HepG2 (cell line): ENCODE results near the gene ADGRF5. TPM values are rescaled to one million over a fixed set of nuclear protein-coding genes. Genes with fewer than 3 reads are reported as not detected.

ENCODE experiments used
- ATAC-seq: fragments of 200-7000 bp; cut with Tn5 transposase; 3 replicates; pipeline ENCODE4 v1.9.1; 2020; ENCODE audit warnings: mild to moderate bottlenecking, moderate library complexity
- BruUV-seq: library from RNA; stranded (reverse); fragments of 400-500 nt; replicated peaks from 2 replicates; lab custom pipeline; 2021; lab: Mats Ljungman, UMichigan
- CTCF ChIA-PET: fragments of 300-600 bp; formaldehyde crosslinking; extraction: SDS; loops from one replicate; lab custom pipeline; 2021; ENCODE audit warnings: low total read pairs, inconsistent platforms, low intra/inter-chr PET ratio; lab: Yijun Ruan, JAX
- POLR2A ChIA-PET: fragments of 350-600 bp; sonication (Branson Sonifier 250); formaldehyde crosslinking; loops from one replicate; lab custom pipeline; 2020; ENCODE audit warnings: antibody characterized with exemption, inconsistent platforms; lab: Yijun Ruan, JAX
- DNase-seq: peaks from one replicate; pipeline ENCODE4 v3.0.0-alpha.2; 2015; ENCODE audit warnings: low spot score
- FAIRE-seq: peaks from 3 replicates; lab custom pipeline; 2011; peaks lifted over from hg19 to GRCh38; lab: Jason Lieb, UNC
- H2AFZ ChIP-seq: one replicate; pipeline ENCODE4 v1.6.1; 2011; ENCODE audit warnings: low read length, inconsistent platforms
- H3K27ac ChIP-seq: fragments of 300-600 bp; 3 replicates; pipeline ENCODE4 v1.8.0; 2011; ENCODE audit warnings: mixed run types, mild to moderate bottlenecking, mixed read lengths, low read length, inconsistent platforms; ENCODE audit not compliant: insufficient read depth; ENCODE audit errors: extremely low read length
- H3K27me3 ChIP-seq, 2 experiments: fragments of 200-600 bp in 1 of 2; 2 replicates in 1 of 2; 3 replicates in 1 of 2; pipeline versions ENCODE4 v1.6.0 to v1.8.0; 2011; ENCODE audit warnings: low read length in 2 of 2, mild to moderate bottlenecking in 2 of 2, moderate library complexity in 2 of 2, inconsistent platforms in 1 of 2; ENCODE audit not compliant: insufficient read depth in 2 of 2, control insufficient read depth in 1 of 2
- H3K36me3 ChIP-seq, 2 experiments: fragments of 200-600 bp in 1 of 2; replicated peaks in 1 of 2; 2 replicates in 1 of 2; 3 replicates in 1 of 2; pipeline versions ENCODE4 v1.5.1 to v1.8.0; 2011; ENCODE audit warnings: low read length in 2 of 2, inconsistent platforms in 1 of 2; ENCODE audit not compliant: insufficient read depth in 2 of 2, control insufficient read depth in 1 of 2
- H3K4me1 ChIP-seq: 2 replicates; pipeline ENCODE4 v1.5.1; 2012; ENCODE audit warnings: low read length, inconsistent platforms; ENCODE audit not compliant: insufficient read depth
- H3K4me2 ChIP-seq: 2 replicates; pipeline ENCODE4 v1.6.0; 2011; ENCODE audit warnings: low read depth, low read length, inconsistent platforms
- H3K4me3 ChIP-seq, 3 experiments: fragments of 200-600 bp in 1 of 3; sonication (generic), shearing (Covaris generic) in 1 of 3; replicated peaks in 1 of 3; 2 replicates each; pipeline ENCODE4 v1.5.1; 2011 to 2016; ENCODE audit warnings: low read length in 3 of 3, inconsistent platforms in 2 of 3, low read depth in 2 of 3, mild to moderate bottlenecking in 2 of 3, control low read depth in 1 of 3, mixed read lengths in 1 of 3; ENCODE audit not compliant: insufficient read depth in 1 of 3
- H3K79me2 ChIP-seq: one replicate; pipeline ENCODE4 v1.6.1; 2011; ENCODE audit warnings: low read length, inconsistent platforms; ENCODE audit not compliant: insufficient read depth
- H3K9ac ChIP-seq: 2 replicates; pipeline ENCODE4 v1.6.0; 2011; ENCODE audit warnings: mild to moderate bottlenecking, low read depth, low read length, inconsistent platforms; ENCODE audit not compliant: insufficient read depth
- H3K9me3 ChIP-seq: 2 replicates; pipeline ENCODE4 v1.5.1; 2012; ENCODE audit warnings: mild to moderate bottlenecking, low read length
- H4K20me1 ChIP-seq: 2 replicates; pipeline ENCODE4 v1.6.0; 2011; ENCODE audit warnings: inconsistent platforms, mild to moderate bottlenecking, low read length, moderate library complexity; ENCODE audit not compliant: insufficient read depth
- ATRX ChIP-seq: sonication (generic); formaldehyde crosslinking; IDR thresholded peaks from 2 replicates; pipeline ENCODE4 v1.4.0; 2020; ENCODE audit warnings: missing genetic modification reagents, borderline replicate concordance
- DZIP1 ChIP-seq: sonication (generic); formaldehyde crosslinking; IDR thresholded peaks from 2 replicates; pipeline ENCODE4 v1.5.0; 2020; ENCODE audit warnings: mild to moderate bottlenecking, missing genetic modification reagents
- ETV6 ChIP-seq: sonication (generic); formaldehyde crosslinking; conservative IDR thresholded peaks from 2 replicates; pipeline ENCODE4 v1.4.0; 2020; ENCODE audit warnings: missing genetic modification reagents
- KLF11 ChIP-seq: IDR thresholded peaks from 2 replicates; pipeline ENCODE4 v1.6.1; 2016; ENCODE audit warnings: missing compliant biosample characterization
- MAZ ChIP-seq, 2 experiments: sonication (generic) in 1 of 2; formaldehyde crosslinking in 1 of 2; IDR thresholded peaks; 2 replicates each; pipeline versions ENCODE4 v1.5.0 to v1.6.1; 2012 to 2020; ENCODE audit warnings: low read depth in 2 of 2, mild to moderate bottlenecking in 2 of 2, borderline replicate concordance in 1 of 2, improper control_type of control experiment in 1 of 2, low read length in 1 of 2, missing genetic modification reagents in 1 of 2, moderate library complexity in 1 of 2
- MXI1 ChIP-seq: IDR thresholded peaks from 3 replicates; pipeline ENCODE4 v1.6.1; 2012; ENCODE audit warnings: low read depth, low read length, inconsistent platforms, borderline replicate concordance
- MYNN ChIP-seq: sonication (generic); formaldehyde crosslinking; IDR thresholded peaks from 2 replicates; pipeline ENCODE4 v1.4.0; 2020; ENCODE audit warnings: mild to moderate bottlenecking, low read depth, missing genetic modification reagents
- SPEN ChIP-seq: sonication (generic); formaldehyde crosslinking; IDR thresholded peaks from 2 replicates; pipeline ENCODE4 v1.5.1; 2020; ENCODE audit warnings: low read depth, mild to moderate bottlenecking, missing genetic modification reagents
- SRSF4 ChIP-seq: fragments of 200-400 bp; formaldehyde crosslinking; IDR thresholded peaks from one replicate; pipeline ENCODE4 v1.6.1; 2018; ENCODE audit warnings: mild to moderate bottlenecking, low read depth, low read length, moderate library complexity; ENCODE audit not compliant: poor library complexity, severe bottlenecking
- TAF1 ChIP-seq: sonication (generic); formaldehyde crosslinking; IDR thresholded peaks from 2 replicates; pipeline ENCODE4 v1.4.0; 2020; ENCODE audit warnings: missing genetic modification reagents
- TFE3 ChIP-seq: IDR thresholded peaks from 2 replicates; pipeline ENCODE4 v1.6.1; 2016
- ZNF18 ChIP-seq: sonication (generic); formaldehyde crosslinking; IDR thresholded peaks from 2 replicates; pipeline ENCODE4 v1.8.0; 2022; ENCODE audit warnings: mild to moderate bottlenecking, missing genetic modification reagents; ENCODE audit not compliant: insufficient replicate concordance
- ZNF337 ChIP-seq: sonication (generic); formaldehyde crosslinking; IDR thresholded peaks from 2 replicates; pipeline ENCODE4 v1.5.1; 2020; ENCODE audit warnings: missing genetic modification reagents, low read depth, mild to moderate bottlenecking, borderline replicate concordance
- ZNF574 ChIP-seq: sonication (generic); formaldehyde crosslinking; IDR thresholded peaks from 2 replicates; pipeline ENCODE4 v1.4.0; 2020; ENCODE audit warnings: missing genetic modification reagents
- ZSCAN21 ChIP-seq: sonication (generic); formaldehyde crosslinking; IDR thresholded peaks from 2 replicates; pipeline ENCODE4 v1.8.0; 2022; ENCODE audit warnings: mild to moderate bottlenecking, missing genetic modification reagents, moderate library complexity, borderline replicate concordance
- in situ Hi-C: cut with HindIII; loops from 2 replicates; pipeline ENCODE4 v1.10.0; 2017; ENCODE audit warnings: low pct_unique_long_range_greater_than_20kb; ENCODE audit not compliant: extremely low pct_ligation_motif_present
- intact Hi-C: fragments of 100-400 bp; cut with micrococcal nuclease; formaldehyde crosslinking; loops from one replicate; pipeline ENCODE4 v1.10.0; 2022; ENCODE audit not compliant: unreplicated experiment
- polyA plus RNA-seq, 8 experiments: library from polyadenylated mRNA; depleted of rRNA in 3 of 8; stranded (reverse) in 7 of 8; unstranded in 1 of 8; fragments of >200 nt; fragmentation: Illumina TruSeq in 4 of 8; extraction: Trizol in 4 of 8; gene quantifications; 2 replicates each; pipeline versions ENCODE4 v1.2.1 to v1.2.3, GENCODE V29; 2011 to 2016; ENCODE audit warnings: low read depth in 4 of 8, missing spikeins in 1 of 8, mixed read lengths in 1 of 8; ENCODE audit not compliant: insufficient read depth in 1 of 8
- total RNA-seq, 5 experiments: library from RNA; depleted of rRNA; stranded (reverse); fragments of >200 nt; fragmentation: Illumina TruSeq; extraction: Trizol; gene quantifications; 2 replicates each; pipeline ENCODE4 v1.2.3, GENCODE V29; 2016; ENCODE audit warnings: low read depth in 1 of 5

The ADGRF5 gene
- total and polyA plus RNA-seq, 2 of the 13 experiments (the other 11 are each of a cell fraction or from before 2014, with no cell fraction given), result not detected

GRCh38 chr6:46963626-46964025 is 41.9 kb upstream of the ADGRF5 start (continued):
- TF ChIP-seq SRSF4, result no peak
- TF ChIP-seq ZNF574 (CRISPR knock-in tag), result no peak
- no peak for TF ChIP-seq TFE3 (CRISPR knock-in tag)
- no peak for TF ChIP-seq ZSCAN21 (CRISPR knock-in tag)
- no peak for TF ChIP-seq DZIP1

GRCh38 chr6:46963039-46963438 is 41.3 kb upstream of the ADGRF5 start:
- H3K27ac ChIP-seq, result no peak overlapping the region
- ChIA-PET CTCF (no interaction called here), POLR2A (no interaction called here)
- FAIRE-seq, result no peak
- H3K4me2 ChIP-seq, result no peak overlapping the region
- H3K4me3 ChIP-seq, result no peak overlapping the region
- peaks cover 5 to 38% of the 10 kb centered on the region in 2 experiments for H3K27me3 ChIP-seq
- no peaks in the 10 kb centered on the region for H3K4me1 ChIP-seq
- H3K9ac ChIP-seq, result no peak overlapping the region
- ATAC-seq, result no peak
- no peak overlapping the region for H2AFZ ChIP-seq
- no peaks in the 10 kb centered on the region for H3K36me3 ChIP-seq
- H3K79me2 ChIP-seq, result no peaks in the 10 kb centered on the region
- no peaks in the 10 kb centered on the region for H3K9me3 ChIP-seq
- in situ Hi-C loops (no loop called here), intact Hi-C loops (no loop called here)
- DNase-seq, result no peak
- BruUV-seq, result no TSS peak
- H4K20me1 ChIP-seq, result no peaks in the 10 kb centered on the region
- no peak for TF ChIP-seq ZNF337 (CRISPR knock-in tag)
- no peak for TF ChIP-seq TAF1
- TF ChIP-seq MXI1, result no peak
- TF ChIP-seq ATRX (CRISPR knock-in tag), result no peak
- no peak for TF ChIP-seq ZNF18
- TF ChIP-seq SPEN (CRISPR knock-in tag), result no peak
- no peak for TF ChIP-seq ETV6 (CRISPR knock-in tag)
- TF ChIP-seq MYNN (CRISPR knock-in tag), result no peak
- no peak for TF ChIP-seq KLF11
- TF ChIP-seq MAZ (IDR thresholded peaks at IDR 0.05; ENCODE audit: borderline replicate concordance, low read depth, low read length), result no peak
- TF ChIP-seq MAZ (CRISPR knock-in tag; IDR thresholded peaks at IDR 0.05; ENCODE audit: low read depth), result no peak
